HG03521 (cell line): Measurements from ENCODE around the gene TICRR.

ENCODE experiments used
- ATAC-seq: cut with Tn5 transposase; IDR thresholded peaks from one replicate; pipeline ENCODE4 v1.9.1; 2021; ENCODE audit warnings: mild to moderate bottlenecking, moderate library complexity; ENCODE audit not compliant: unreplicated experiment

Gene TICRR

GRCh38 chr15:89669941-89670340 lies 94.7 kb downstream of the TICRR start:
- ATAC-seq = no peak

- no peak for ATAC-seq
Observed at GRCh38 chr15:89670971-89671560, 95.8 kb downstream of the TICRR start.

- ATAC-seq = no peak
Observed at GRCh38 chr15:89671687-89672086, 96.4 kb downstream of the TICRR start.

GRCh38 chr15:89672221-89673164 lies 97.2 kb downstream of the TICRR start:
- ATAC-seq = no peak

- ATAC-seq = no peak
Observed at GRCh38 chr15:89673165-89673512, 97.9 kb downstream of the TICRR start.

GRCh38 chr15:89674526-89674925 lies 99.3 kb downstream of the TICRR start:
- ATAC-seq = no peak

GRCh38 chr15:89675606-89676005 lies 100.3 kb downstream of the TICRR start:
- ATAC-seq = no peak

GRCh38 chr15:89677381-89677780 lies 102.1 kb downstream of the TICRR start:
- no peak for ATAC-seq
